GM23338 (cell line): ENCODE measurements around the gene PPP4R3A. TPM values are rescaled to one million over a fixed set of nuclear protein-coding genes. Genes with fewer than 3 reads are reported as not detected.

Source experiments
- ATAC-seq: fragments of 200-7000 bp; cut with Tn5 transposase; 3 replicates; pipeline ENCODE4 v1.9.1; 2020
- DNase-seq: peaks from one replicate; pipeline ENCODE4 v3.0.0-alpha.2; 2015; ENCODE audit warnings: low spot score
- H2AFZ ChIP-seq: fragments of 200-600 bp; sonication (generic); 2 replicates; pipeline ENCODE4 v1.8.0; 2016; ENCODE audit warnings: antibody characterized with exemption, mild to moderate bottlenecking, moderate library complexity
- H3F3A ChIP-seq: fragments of 200-600 bp; sonication (generic); replicated peaks from 2 replicates; pipeline ENCODE4 v1.8.0; 2017; ENCODE audit warnings: antibody characterized with exemption, mixed run types, low read depth
- H3K27ac ChIP-seq: fragments of 200-600 bp; sonication (generic); 2 replicates; pipeline ENCODE4 v1.6.1; 2016; ENCODE audit warnings: low read depth
- H3K27me3 ChIP-seq: fragments of 200-600 bp; sonication (generic); 2 replicates; pipeline ENCODE4 v1.8.0; 2016; ENCODE audit warnings: mild to moderate bottlenecking, mixed run types, moderate library complexity; ENCODE audit not compliant: insufficient read depth
- H3K36me3 ChIP-seq: fragments of 200-600 bp; sonication (generic); 2 replicates; pipeline ENCODE4 v1.8.0; 2016; ENCODE audit warnings: mild to moderate bottlenecking; ENCODE audit not compliant: insufficient read depth
- H3K4me1 ChIP-seq: fragments of 200-600 bp; sonication (generic); 2 replicates; pipeline ENCODE4 v1.8.0; 2016; ENCODE audit warnings: mild to moderate bottlenecking, moderate library complexity; ENCODE audit not compliant: insufficient read depth
- H3K4me2 ChIP-seq: fragments of 200-600 bp; sonication (generic); 2 replicates; pipeline ENCODE4 v1.7.1; 2017; ENCODE audit warnings: mixed run types
- H3K4me3 ChIP-seq: fragments of 200-600 bp; sonication (generic); 2 replicates; pipeline ENCODE4 v1.6.1; 2016; ENCODE audit warnings: mixed run types
- H3K79me2 ChIP-seq: fragments of 200-600 bp; sonication (generic); replicated peaks from 2 replicates; pipeline ENCODE4 v1.8.0; 2017; ENCODE audit warnings: mild to moderate bottlenecking; ENCODE audit not compliant: insufficient read depth
- H3K9me2 ChIP-seq: fragments of 200-600 bp; sonication (generic); 2 replicates; pipeline ENCODE4 v1.8.0; 2017; ENCODE audit not compliant: insufficient read depth
- H4K20me1 ChIP-seq: fragments of 200-600 bp; sonication (generic); replicated peaks from 2 replicates; pipeline ENCODE4 v1.8.0; 2017; ENCODE audit warnings: mild to moderate bottlenecking; ENCODE audit not compliant: insufficient read depth
- H3K27ac Mint-ChIP-seq: 2 replicates; pipeline ENCODE4 v1.8.0; 2020; ENCODE audit warnings: inconsistent platforms, mild to moderate bottlenecking, moderate library complexity, mixed read lengths
- H3K27me3 Mint-ChIP-seq: 3 replicates; pipeline ENCODE4 v1.8.0; 2022; ENCODE audit warnings: low read depth, mild to moderate bottlenecking, moderate library complexity, mixed read lengths, inconsistent platforms; ENCODE audit not compliant: insufficient read depth, poor library complexity
- H3K36me3 Mint-ChIP-seq: 3 replicates; pipeline ENCODE4 v1.8.0; 2021; ENCODE audit warnings: low read depth, mild to moderate bottlenecking, inconsistent platforms, moderate library complexity, mixed read lengths
- H3K4me1 Mint-ChIP-seq: 3 replicates; pipeline ENCODE4 v1.8.0; 2020; ENCODE audit warnings: mild to moderate bottlenecking, inconsistent platforms, mixed read lengths
- H3K4me3 Mint-ChIP-seq: 3 replicates; pipeline ENCODE4 v1.8.0; 2021; ENCODE audit warnings: moderate library complexity, mild to moderate bottlenecking, inconsistent platforms, mixed read lengths
- H3K9me3 Mint-ChIP-seq: 3 replicates; pipeline ENCODE4 v1.8.0; 2020; ENCODE audit warnings: moderate library complexity, mild to moderate bottlenecking, inconsistent platforms, mixed read lengths
- EZH2 ChIP-seq: fragments of 200-600 bp; sonication (generic); IDR thresholded peaks from one replicate; pipeline ENCODE4 v1.8.0; 2017; ENCODE audit warnings: antibody characterized with exemption, mild to moderate bottlenecking, low read depth; ENCODE audit not compliant: unreplicated experiment
- polyA plus RNA-seq: library from polyadenylated mRNA; unstranded; fragments of >200 nt; fragmentation: Nextera tagmentation; extraction: Ambion mirVana; gene quantifications from 2 replicates; pipeline ENCODE4 v1.2.1, GENCODE V29; 2016
- total RNA-seq: library from RNA; depleted of rRNA; stranded (reverse); fragments of >200 nt; shearing (Covaris generic); gene quantifications from 2 replicates; pipeline ENCODE4 v1.2.3, GENCODE V29; 2014
- TF ChIP-seq, protein P1 (sequence below): fragments of 250-450 bp; sonication (Bioruptor Pico); IDR thresholded peaks from 2 replicates; pipeline ENCODE4 v1.5.0; 2020; ENCODE audit warnings: mild to moderate bottlenecking, moderate library complexity
- TF ChIP-seq, protein P2 (sequence below): IDR thresholded peaks from 2 replicates; pipeline ENCODE4 v1.6.1; 2016; ENCODE audit warnings: antibody characterized with exemption

PPP4R3A gene
- total and polyA plus RNA-seq, 2 experiments from 2014 or later = 50.3 to 128 TPM

DNA sequence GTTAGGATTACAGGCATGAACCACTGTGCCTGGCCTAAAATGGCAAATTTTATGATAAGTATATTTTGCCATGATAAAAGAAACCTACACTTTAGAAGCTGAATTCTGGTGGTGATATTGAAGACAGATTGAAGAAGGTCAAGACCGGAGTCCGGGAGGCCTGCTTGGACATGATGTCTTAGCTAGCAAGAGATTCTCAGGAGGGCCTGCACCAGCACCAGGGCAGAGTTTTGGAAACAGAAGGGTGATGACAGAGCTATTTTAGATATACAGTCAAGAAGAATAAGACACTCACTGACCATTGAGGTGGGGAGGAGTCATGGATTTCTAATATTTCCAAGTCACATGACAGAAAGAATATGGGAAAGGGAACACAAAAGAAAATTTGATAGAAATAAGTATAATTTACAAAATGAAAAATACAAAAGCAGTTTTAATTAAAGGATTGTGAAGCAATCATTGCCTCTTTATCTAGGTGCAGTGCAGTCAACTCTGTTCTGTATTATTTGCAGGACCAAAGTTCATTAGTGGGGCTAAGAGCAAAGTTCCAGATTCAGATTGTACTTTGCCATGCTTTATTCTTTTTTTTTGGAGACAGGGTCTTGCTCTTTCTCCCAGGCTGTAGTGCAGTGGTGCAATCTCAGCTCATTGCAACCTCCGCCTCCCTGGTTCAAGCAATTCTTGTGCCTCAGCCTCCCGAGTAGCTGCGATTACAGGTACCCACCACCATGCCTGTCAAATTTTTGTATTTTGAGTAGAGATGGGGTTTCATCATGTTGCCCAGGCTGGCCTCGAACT, 9.3 kb upstream of the PPP4R3A start (continued):
- TF ChIP-seq, protein P1, sequence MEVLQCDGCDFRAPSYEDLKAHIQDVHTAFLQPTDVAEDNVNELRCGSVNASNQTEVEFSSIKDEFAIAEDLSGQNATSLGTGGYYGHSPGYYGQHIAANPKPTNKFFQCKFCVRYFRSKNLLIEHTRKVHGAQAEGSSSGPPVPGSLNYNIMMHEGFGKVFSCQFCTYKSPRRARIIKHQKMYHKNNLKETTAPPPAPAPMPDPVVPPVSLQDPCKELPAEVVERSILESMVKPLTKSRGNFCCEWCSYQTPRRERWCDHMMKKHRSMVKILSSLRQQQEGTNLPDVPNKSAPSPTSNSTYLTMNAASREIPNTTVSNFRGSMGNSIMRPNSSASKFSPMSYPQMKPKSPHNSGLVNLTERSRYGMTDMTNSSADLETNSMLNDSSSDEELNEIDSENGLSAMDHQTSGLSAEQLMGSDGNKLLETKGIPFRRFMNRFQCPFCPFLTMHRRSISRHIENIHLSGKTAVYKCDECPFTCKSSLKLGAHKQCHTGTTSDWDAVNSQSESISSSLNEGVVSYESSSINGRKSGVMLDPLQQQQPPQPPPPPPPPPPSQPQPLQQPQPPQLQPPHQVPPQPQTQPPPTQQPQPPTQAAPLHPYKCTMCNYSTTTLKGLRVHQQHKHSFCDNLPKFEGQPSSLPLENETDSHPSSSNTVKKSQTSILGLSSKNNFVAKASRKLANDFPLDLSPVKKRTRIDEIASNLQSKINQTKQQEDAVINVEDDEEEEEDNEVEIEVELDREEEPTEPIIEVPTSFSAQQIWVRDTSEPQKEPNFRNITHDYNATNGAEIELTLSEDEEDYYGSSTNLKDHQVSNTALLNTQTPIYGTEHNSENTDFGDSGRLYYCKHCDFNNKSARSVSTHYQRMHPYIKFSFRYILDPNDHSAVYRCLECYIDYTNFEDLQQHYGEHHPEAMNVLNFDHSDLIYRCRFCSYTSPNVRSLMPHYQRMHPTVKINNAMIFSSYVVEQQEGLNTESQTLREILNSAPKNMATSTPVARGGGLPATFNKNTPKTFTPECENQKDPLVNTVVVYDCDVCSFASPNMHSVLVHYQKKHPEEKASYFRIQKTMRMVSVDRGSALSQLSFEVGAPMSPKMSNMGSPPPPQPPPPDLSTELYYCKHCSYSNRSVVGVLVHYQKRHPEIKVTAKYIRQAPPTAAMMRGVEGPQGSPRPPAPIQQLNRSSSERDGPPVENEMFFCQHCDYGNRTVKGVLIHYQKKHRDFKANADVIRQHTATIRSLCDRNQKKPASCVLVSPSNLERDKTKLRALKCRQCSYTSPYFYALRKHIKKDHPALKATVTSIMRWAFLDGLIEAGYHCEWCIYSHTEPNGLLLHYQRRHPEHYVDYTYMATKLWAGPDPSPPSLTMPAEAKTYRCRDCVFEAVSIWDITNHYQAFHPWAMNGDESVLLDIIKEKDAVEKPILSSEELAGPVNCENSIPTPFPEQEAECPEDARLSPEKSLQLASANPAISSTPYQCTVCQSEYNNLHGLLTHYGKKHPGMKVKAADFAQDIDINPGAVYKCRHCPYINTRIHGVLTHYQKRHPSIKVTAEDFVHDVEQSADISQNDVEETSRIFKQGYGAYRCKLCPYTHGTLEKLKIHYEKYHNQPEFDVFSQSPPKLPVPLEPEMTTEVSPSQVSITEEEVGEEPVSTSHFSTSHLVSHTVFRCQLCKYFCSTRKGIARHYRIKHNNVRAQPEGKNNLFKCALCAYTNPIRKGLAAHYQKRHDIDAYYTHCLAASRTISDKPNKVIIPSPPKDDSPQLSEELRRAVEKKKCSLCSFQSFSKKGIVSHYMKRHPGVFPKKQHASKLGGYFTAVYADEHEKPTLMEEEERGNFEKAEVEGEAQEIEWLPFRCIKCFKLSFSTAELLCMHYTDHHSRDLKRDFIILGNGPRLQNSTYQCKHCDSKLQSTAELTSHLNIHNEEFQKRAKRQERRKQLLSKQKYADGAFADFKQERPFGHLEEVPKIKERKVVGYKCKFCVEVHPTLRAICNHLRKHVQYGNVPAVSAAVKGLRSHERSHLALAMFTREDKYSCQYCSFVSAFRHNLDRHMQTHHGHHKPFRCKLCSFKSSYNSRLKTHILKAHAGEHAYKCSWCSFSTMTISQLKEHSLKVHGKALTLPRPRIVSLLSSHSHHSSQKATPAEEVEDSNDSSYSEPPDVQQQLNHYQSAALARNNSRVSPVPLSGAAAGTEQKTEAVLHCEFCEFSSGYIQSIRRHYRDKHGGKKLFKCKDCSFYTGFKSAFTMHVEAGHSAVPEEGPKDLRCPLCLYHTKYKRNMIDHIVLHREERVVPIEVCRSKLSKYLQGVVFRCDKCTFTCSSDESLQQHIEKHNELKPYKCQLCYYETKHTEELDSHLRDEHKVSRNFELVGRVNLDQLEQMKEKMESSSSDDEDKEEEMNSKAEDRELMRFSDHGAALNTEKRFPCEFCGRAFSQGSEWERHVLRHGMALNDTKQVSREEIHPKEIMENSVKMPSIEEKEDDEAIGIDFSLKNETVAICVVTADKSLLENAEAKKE (CRISPR knock-in tag) = no peak
- TF ChIP-seq, protein P2, sequence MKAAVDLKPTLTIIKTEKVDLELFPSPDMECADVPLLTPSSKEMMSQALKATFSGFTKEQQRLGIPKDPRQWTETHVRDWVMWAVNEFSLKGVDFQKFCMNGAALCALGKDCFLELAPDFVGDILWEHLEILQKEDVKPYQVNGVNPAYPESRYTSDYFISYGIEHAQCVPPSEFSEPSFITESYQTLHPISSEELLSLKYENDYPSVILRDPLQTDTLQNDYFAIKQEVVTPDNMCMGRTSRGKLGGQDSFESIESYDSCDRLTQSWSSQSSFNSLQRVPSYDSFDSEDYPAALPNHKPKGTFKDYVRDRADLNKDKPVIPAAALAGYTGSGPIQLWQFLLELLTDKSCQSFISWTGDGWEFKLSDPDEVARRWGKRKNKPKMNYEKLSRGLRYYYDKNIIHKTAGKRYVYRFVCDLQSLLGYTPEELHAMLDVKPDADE = no peak

DNA sequence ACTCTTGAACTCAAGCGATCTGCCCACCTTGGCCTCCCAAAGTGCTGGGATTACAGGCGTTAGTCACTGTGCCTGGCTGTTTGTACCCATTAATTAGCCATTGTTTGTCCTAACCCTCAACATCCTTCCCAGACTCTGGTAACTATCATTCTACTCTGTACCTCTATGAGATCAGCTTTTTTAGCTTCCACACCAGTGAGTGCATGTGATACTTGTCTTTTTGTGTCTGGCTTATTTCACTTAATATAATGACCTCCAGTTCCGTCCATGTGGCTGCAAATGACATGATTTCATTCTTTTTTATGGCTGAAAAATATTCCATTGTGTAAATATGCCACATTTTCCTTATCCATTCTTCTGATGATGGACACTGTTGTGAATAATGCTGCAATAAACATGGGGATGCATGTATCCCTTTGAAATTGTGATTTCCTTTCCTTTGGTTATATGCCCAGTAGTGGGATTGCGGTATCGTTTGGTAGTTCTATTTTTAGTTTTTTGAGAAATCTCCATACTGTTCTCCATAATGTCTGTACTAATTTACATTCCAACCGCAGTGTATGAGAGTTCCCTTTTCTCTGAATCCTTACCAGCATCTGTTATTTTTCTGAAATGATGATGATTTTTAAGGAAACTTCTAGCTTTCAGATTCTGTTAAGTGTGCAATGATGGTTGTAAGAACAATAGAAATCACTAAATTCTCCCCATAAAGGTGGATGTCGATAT, 6.7 kb upstream of the PPP4R3A start:
- Mint-ChIP-seq H3K27me3 (no peaks in the 10 kb centered on the region), H3K27ac (no peak overlapping the region), H3K4me3 (no peak overlapping the region), H3K4me1 (no peaks in the 10 kb centered on the region), H3K36me3 (no peaks in the 10 kb centered on the region), H3K9me3 (no peaks in the 10 kb centered on the region)
- H3K27ac ChIP-seq = no peak overlapping the region
- no peak overlapping the region for H3K4me3 ChIP-seq
- no peaks in the 10 kb centered on the region for H3F3A ChIP-seq
- no peaks in the 10 kb centered on the region for H3K9me2 ChIP-seq
- H3K27me3 ChIP-seq = no peaks in the 10 kb centered on the region
- no peaks in the 10 kb centered on the region for H3K4me1 ChIP-seq
- H2AFZ ChIP-seq = 0 out of 2 replicates have a peak overlapping the region, but pooled peaks have one; percentile 38
- DNase-seq = no peak
- no peaks in the 10 kb centered on the region for H4K20me1 ChIP-seq
- ATAC-seq = no peak
- H3K4me2 ChIP-seq = no peak overlapping the region
- H3K36me3 ChIP-seq = no peaks in the 10 kb centered on the region
- no peaks in the 10 kb centered on the region for H3K79me2 ChIP-seq
- TF ChIP-seq, protein P1 (CRISPR knock-in tag) = no peak
- TF ChIP-seq EZH2 = no peak
- TF ChIP-seq, protein P2 = no peak
